GM12864 (cell line): ENCODE measurements around the gene LRRC49.

Experiments used
- DNase-seq: peaks from one replicate; pipeline ENCODE4 v3.0.0-alpha.2; 2011; ENCODE audit warnings: low read depth
- H3K4me3 ChIP-seq: 2 replicates; pipeline ENCODE4 v1.5.1; 2011; ENCODE audit warnings: mild to moderate bottlenecking, low read depth, low read length, control low read depth
- CTCF ChIP-seq: IDR thresholded peaks from 2 replicates; pipeline ENCODE4 v1.5.1; 2011; ENCODE audit warnings: low read depth, mild to moderate bottlenecking, moderate library complexity, low read length, control low read depth, inconsistent platforms; ENCODE audit errors: missing control alignments

The LRRC49 gene

GRCh38 chr15:70859322-70859908, 33.2 kb upstream of the LRRC49 start:
- TF ChIP-seq CTCF, result no peak
- no peak overlapping the region for H3K4me3 ChIP-seq
- DNase-seq, result no peak

- DNase-seq, result no peak
- TF ChIP-seq CTCF, result no peak
- no peak overlapping the region for H3K4me3 ChIP-seq
Observed at GRCh38 chr15:70859998-70860397, 32.6 kb upstream of the LRRC49 start.

GRCh38 chr15:70863450-70864218, 29.0 kb upstream of the LRRC49 start:
- no peak for TF ChIP-seq CTCF
- H3K4me3 ChIP-seq, result no peak overlapping the region
- no peak for DNase-seq

GRCh38 chr15:70866982-70867641, 25.5 kb upstream of the LRRC49 start:
- no peak for DNase-seq
- no peak for TF ChIP-seq CTCF
- no peak overlapping the region for H3K4me3 ChIP-seq

- no peak for TF ChIP-seq CTCF
- no peak for DNase-seq
- no peak overlapping the region for H3K4me3 ChIP-seq
Observed at GRCh38 chr15:70867911-70868467, 24.6 kb upstream of the LRRC49 start.

- H3K4me3 ChIP-seq, result no peak overlapping the region
- no peak for TF ChIP-seq CTCF
- DNase-seq, result no peak
Observed at GRCh38 chr15:70869346-70869745, 23.3 kb upstream of the LRRC49 start.
